IPS-20b (cell line): ENCODE data around the gene MINPP1.

Experiments used
- H3K27ac ChIP-seq: one replicate; pipeline ENCODE4 v1.5.1; 2013; ENCODE audit warnings: low read length
- H3K27me3 ChIP-seq: 2 replicates; pipeline ENCODE4 v1.6.1; 2013; ENCODE audit warnings: mild to moderate bottlenecking, low read length, inconsistent platforms; ENCODE audit not compliant: insufficient read depth
- H3K36me3 ChIP-seq: 2 replicates; pipeline ENCODE4 v1.6.1; 2013; ENCODE audit warnings: low read depth, mild to moderate bottlenecking, inconsistent platforms, low read length, moderate library complexity; ENCODE audit not compliant: insufficient read depth
- H3K4me1 ChIP-seq: 2 replicates; pipeline ENCODE4 v1.6.1; 2013; ENCODE audit warnings: mild to moderate bottlenecking, control low read depth, inconsistent platforms, low read length, moderate library complexity; ENCODE audit not compliant: insufficient read depth
- H3K4me3 ChIP-seq: 2 replicates; pipeline ENCODE4 v1.5.1; 2013; ENCODE audit warnings: mild to moderate bottlenecking, low read length, inconsistent platforms
- H3K9ac ChIP-seq: 2 replicates; pipeline ENCODE4 v1.6.1; 2013; ENCODE audit warnings: low read depth, mild to moderate bottlenecking, inconsistent platforms, low read length, moderate library complexity
- H3K9me3 ChIP-seq: 2 replicates; pipeline ENCODE4 v1.6.1; 2013; ENCODE audit warnings: mild to moderate bottlenecking, low read depth, low read length, inconsistent platforms; ENCODE audit not compliant: insufficient read depth

The MINPP1 gene

GRCh38 chr10:87531908-87532622, 27.4 kb downstream of the MINPP1 start:
- H3K27me3 ChIP-seq: no peaks in the 10 kb centered on the region
- H3K9me3 ChIP-seq: peaks cover 13% of the 10 kb centered on the region
- no peak overlapping the region for H3K4me3 ChIP-seq
- H3K9ac ChIP-seq: no peak overlapping the region
- no peak overlapping the region for H3K27ac ChIP-seq
- no peaks in the 10 kb centered on the region for H3K4me1 ChIP-seq
- H3K36me3 ChIP-seq: peaks cover 22% of the 10 kb centered on the region

- no peak overlapping the region for H3K9ac ChIP-seq
- no peaks in the 10 kb centered on the region for H3K4me1 ChIP-seq
- no peak overlapping the region for H3K4me3 ChIP-seq
- H3K36me3 ChIP-seq: peaks cover 22% of the 10 kb centered on the region
- H3K9me3 ChIP-seq: peaks cover 13% of the 10 kb centered on the region
- H3K27me3 ChIP-seq: no peaks in the 10 kb centered on the region
- no peak overlapping the region for H3K27ac ChIP-seq
Measured at GRCh38 chr10:87532696-87533095, 28.0 kb downstream of the MINPP1 start.

GRCh38 chr10:87534173-87534858, 29.6 kb downstream of the MINPP1 start:
- peaks cover 4% of the 10 kb centered on the region; the same call in 1 of the 2 replicates for H3K4me1 ChIP-seq
- H3K9ac ChIP-seq: no peak overlapping the region
- H3K36me3 ChIP-seq: peaks cover 22% of the 10 kb centered on the region
- H3K27ac ChIP-seq: no peak overlapping the region
- peaks cover 13% of the 10 kb centered on the region for H3K9me3 ChIP-seq
- no peaks in the 10 kb centered on the region for H3K27me3 ChIP-seq
- no peak overlapping the region for H3K4me3 ChIP-seq

- H3K9ac ChIP-seq: no peak overlapping the region
- no peak overlapping the region for H3K4me3 ChIP-seq
- H3K4me1 ChIP-seq: peaks cover 4% of the 10 kb centered on the region; the same call in 1 of the 2 replicates
- H3K27ac ChIP-seq: no peak overlapping the region
- no peaks in the 10 kb centered on the region for H3K27me3 ChIP-seq
- peaks cover 9% of the 10 kb centered on the region for H3K9me3 ChIP-seq
- H3K36me3 ChIP-seq: peaks cover 47% of the 10 kb centered on the region
Measured at GRCh38 chr10:87538092-87539015, 33.7 kb downstream of the MINPP1 start.

DNA sequence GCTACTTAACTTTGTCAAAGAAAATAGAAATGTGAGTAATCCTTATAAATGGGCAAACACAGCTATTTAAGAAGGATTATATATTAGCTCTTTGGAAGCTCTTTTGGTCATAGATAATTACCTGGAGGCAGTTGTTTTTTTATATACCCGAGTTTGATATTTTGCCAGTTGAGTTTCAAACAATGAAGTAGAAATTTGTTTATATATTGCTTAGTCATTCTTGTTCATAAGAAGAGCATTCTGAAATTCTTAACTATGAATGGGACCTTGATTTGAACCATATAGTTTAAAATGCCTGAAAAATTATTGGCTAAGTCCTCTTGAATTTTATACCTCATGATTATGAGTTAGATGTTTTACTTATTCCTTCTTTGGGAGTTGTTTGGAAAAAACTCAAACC, 36.4 kb downstream of the MINPP1 start:
- Histone ChIP-seq H3K9ac (no peak overlapping the region), H3K36me3 (peaks cover 41% of the 10 kb centered on the region), H3K4me1 (peaks cover 4% of the 10 kb centered on the region; the same call in 1 of the 2 replicates), H3K4me3 (no peak overlapping the region), H3K9me3 (peaks cover 9% of the 10 kb centered on the region), H3K27ac (no peak overlapping the region), H3K27me3 (no peaks in the 10 kb centered on the region)

DNA sequence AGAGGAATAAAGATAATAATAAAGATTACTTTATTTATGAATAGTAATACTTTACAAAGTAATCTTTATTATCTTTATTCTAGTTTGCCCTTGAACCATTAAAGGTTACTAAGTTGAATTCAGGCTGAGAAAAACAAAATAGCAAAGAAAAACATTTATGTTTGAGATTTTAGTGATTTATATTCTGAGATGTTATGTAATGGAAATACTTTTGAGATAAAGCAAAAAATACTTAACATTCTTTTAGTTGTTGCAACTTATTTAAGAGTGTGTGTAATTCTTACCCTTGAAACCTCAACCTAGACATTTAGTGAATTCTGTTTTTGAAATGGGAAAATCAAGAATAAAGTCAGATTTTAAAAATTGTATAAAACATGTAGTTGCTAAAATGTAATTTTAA, 40.0 kb downstream of the MINPP1 start:
- H3K4me1 ChIP-seq: peaks cover 18% of the 10 kb centered on the region; the same call in 1 of the 2 replicates
- H3K4me3 ChIP-seq: no peak overlapping the region

DNA sequence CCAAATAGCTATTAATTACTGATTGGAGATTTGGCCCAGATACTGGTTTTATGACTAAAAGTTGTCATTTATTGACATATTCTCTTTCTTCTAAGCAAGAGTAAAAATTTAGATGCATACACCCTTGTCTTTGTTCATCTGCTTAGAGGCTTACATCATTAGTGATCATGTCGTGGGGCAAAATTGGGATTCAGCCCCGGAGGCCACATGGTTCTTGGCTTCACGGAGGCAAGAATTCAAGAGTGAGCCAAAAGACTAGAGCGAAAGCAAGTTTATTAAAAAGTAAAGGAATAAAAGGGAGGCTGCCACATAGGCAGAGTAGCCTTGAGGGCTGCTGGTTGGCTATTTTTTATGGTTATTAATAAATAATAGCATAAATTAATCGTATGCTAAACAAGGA, 41.1 kb downstream of the MINPP1 start:
- Histone ChIP-seq H3K27me3 (no peaks in the 10 kb centered on the region), H3K27ac (no peak overlapping the region), H3K4me1 (peaks cover 27% of the 10 kb centered on the region), H3K4me3 (no peak overlapping the region), H3K9ac (no peak overlapping the region), H3K9me3 (peaks cover 9% of the 10 kb centered on the region), H3K36me3 (peaks cover 32% of the 10 kb centered on the region)

More for the DNA sequence above, 40.0 kb downstream of the MINPP1 start:
- H3K9me3 ChIP-seq: peaks cover 9% of the 10 kb centered on the region
- H3K9ac ChIP-seq: no peak overlapping the region
- H3K27me3 ChIP-seq: no peaks in the 10 kb centered on the region
- peaks cover 43% of the 10 kb centered on the region for H3K36me3 ChIP-seq
- H3K27ac ChIP-seq: no peak overlapping the region

DNA sequence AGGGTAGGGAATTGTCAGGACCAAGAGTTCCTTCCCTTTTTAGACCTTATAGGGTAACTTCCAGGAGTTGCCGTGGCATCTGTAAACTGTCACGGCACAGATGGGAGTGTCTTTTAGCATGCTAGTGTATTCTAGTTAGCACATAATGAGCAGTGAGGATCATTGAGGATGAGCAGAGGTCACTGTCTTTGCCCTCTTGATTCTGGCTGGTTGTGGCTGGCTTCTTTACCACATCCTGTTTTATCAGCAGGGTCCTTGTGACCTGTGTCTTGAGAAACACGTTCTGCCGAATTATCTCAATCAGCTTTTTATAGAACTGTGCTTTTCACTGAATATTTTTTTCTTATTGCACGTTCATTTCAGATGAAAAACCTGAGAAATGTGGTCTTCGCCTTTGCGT, 41.5 kb downstream of the MINPP1 start:
- no peak overlapping the region for H3K4me3 ChIP-seq
- no peak overlapping the region for H3K9ac ChIP-seq
- H3K27ac ChIP-seq: no peak overlapping the region
- no peaks in the 10 kb centered on the region for H3K27me3 ChIP-seq
- H3K36me3 ChIP-seq: peaks cover 28% of the 10 kb centered on the region
- peaks cover 30% of the 10 kb centered on the region for H3K4me1 ChIP-seq
- H3K9me3 ChIP-seq: peaks cover 9% of the 10 kb centered on the region

DNA sequence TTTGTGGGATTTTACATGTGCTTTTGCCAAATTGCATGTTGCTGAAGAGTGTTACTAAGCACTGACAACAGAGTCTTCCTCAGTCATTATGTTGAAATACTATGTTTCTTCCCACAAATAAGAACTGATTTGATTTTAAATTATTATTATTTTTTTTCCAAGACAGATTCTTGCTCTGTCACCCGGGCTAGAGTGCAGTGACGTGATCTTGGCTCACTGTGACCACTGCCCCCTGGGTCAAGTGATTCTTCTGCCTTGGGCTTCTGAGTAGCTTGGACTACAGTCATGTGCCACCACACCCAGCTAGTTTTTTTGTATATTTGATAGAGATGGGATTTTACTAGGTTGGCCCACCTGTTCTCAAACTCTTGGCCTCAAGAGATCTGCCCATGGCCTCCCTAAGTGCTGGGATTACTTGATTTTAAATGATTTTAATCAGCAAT, 42.3 kb downstream of the MINPP1 start:
- H3K36me3 ChIP-seq: peaks cover 22% of the 10 kb centered on the region
- H3K4me1 ChIP-seq: peaks cover 30% of the 10 kb centered on the region
- H3K9me3 ChIP-seq: peaks cover 9% of the 10 kb centered on the region
- H3K27ac ChIP-seq: no peak overlapping the region
- H3K4me3 ChIP-seq: no peak overlapping the region
- H3K27me3 ChIP-seq: no peaks in the 10 kb centered on the region
- H3K9ac ChIP-seq: no peak overlapping the region

- Histone ChIP-seq H3K9me3 (peaks cover 4% of the 10 kb centered on the region), H3K4me1 (peaks cover 30% of the 10 kb centered on the region), H3K27me3 (no peaks in the 10 kb centered on the region), H3K27ac (peak overlapping the region; percentile 4), H3K9ac (peak overlapping the region; percentile 29; the same call in 1 of the 2 replicates), H3K4me3 (peak overlapping the region; percentile 36; the same call in 1 of the 2 replicates), H3K36me3 (peaks cover 22% of the 10 kb centered on the region)
Measured at GRCh38 chr10:87547734-87548311, 43.1 kb downstream of the MINPP1 start.

DNA sequence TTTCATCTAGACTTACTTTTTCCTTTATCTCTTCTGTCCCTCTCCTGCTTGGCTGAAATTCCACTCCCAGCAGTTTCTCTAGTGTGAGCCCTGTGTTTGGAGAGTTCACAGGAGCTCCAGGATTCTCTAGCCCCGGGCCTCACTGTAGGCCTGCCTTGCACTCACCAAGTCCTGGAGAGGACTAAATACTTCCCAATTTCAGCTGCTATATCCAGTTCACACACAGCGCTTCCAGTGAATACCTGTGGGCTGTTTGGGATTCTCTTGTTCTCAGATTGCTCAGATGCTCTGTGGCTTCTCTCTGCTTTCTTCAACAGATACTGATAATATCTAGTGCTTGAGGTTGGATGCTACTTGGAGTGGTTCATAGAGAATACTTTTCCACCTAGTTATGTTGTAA, 46.0 kb downstream of the MINPP1 start:
- Histone ChIP-seq H3K4me1 (peaks cover 30% of the 10 kb centered on the region), H3K27ac (no peak overlapping the region), H3K4me3 (no peak overlapping the region), H3K36me3 (peaks cover 20% of the 10 kb centered on the region), H3K9me3 (no peaks in the 10 kb centered on the region), H3K9ac (peak overlapping the region; percentile 34; the same call in 1 of the 2 replicates), H3K27me3 (no peaks in the 10 kb centered on the region)
